Activated naive CD8-positive, alpha-beta T cell treated with anti-CD3 and anti-CD28 coated beads, Interleukin-2, amount 50 U/mL, for 24 hours (primary cell): ENCODE measurements around the gene FDXR.
"Not testable (repeated sequence)": the region's sequence is repeated elsewhere in the genome, so short reads cannot be mapped to it uniquely, and the experiment has no call there.

Source experiments
- ATAC-seq: fragments of 150-1000 bp; cut with Tn5 transposase; one replicate; pipeline ENCODE4 v1.10.0; 2021
- DNase-seq: peaks from one replicate; pipeline ENCODE4 v3.0.0; 2021
- H3K27ac Mint-ChIP-seq: one replicate; pipeline ENCODE4 v1.8.0; 2021; ENCODE audit warnings: mild to moderate bottlenecking, mixed read lengths
- H3K27me3 Mint-ChIP-seq: one replicate; pipeline ENCODE4 v1.8.0; 2021; ENCODE audit warnings: mixed read lengths
- H3K36me3 Mint-ChIP-seq: one replicate; pipeline ENCODE4 v1.8.0; 2021; ENCODE audit warnings: low read depth, mixed read lengths
- H3K4me1 Mint-ChIP-seq: one replicate; pipeline ENCODE4 v1.8.0; 2021; ENCODE audit warnings: mixed read lengths
- H3K4me3 Mint-ChIP-seq: one replicate; pipeline ENCODE4 v1.8.0; 2021; ENCODE audit warnings: mild to moderate bottlenecking, moderate library complexity, mixed read lengths
- H3K9me3 Mint-ChIP-seq: one replicate; pipeline ENCODE4 v1.8.0; 2021; ENCODE audit warnings: mixed read lengths

The FDXR gene

GRCh38 chr17:74872313-74873036 lies at the start of gene FDXR:
Gene FDXR, minus strand, starts transcription at chr17:74872994. Its CDS starts 50 bp downstream, at chr17:74872944.
- Mint-ChIP-seq H3K36me3 (no peaks in the 10 kb centered on the region), H3K27ac (peak within 1 kb of the TSS; percentile 87), H3K4me3 (peak within 1 kb of the TSS; percentile 97), H3K9me3 (no peaks in the 10 kb centered on the region), H3K4me1 (peaks cover 21% of the 10 kb centered on the region), H3K27me3 (peaks cover 3% of the 10 kb centered on the region)
- DNase-seq (no peak), ATAC-seq (peak; percentile 16)

DNA sequence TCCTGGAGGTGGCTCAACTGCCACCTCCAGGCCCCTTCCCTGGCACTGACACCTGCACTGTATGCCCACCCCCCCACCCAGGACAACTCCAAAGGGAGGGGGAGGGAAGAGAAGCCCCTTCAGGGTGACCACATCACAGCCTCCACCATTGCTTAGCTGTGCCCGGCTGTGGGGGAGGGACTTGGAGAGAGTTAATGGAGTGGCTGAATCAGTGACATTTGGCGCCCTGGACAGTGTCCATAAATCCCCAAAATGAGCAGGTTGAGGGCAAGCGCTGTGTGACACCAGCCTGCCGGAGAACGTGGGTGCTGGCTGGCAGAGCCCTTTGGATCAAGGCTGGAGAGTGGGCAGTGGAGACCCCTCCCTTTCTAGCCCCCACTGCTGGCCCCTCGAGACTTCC lies 49.4 kb upstream of the FDXR start:
- no peak for DNase-seq
- Mint-ChIP-seq H3K36me3 (no peaks in the 10 kb centered on the region), H3K4me1 (peaks cover 6% of the 10 kb centered on the region), H3K4me3 (no peak overlapping the region), H3K9me3 (no peaks in the 10 kb centered on the region), H3K27me3 (peaks cover 58% of the 10 kb centered on the region), H3K27ac (no peak overlapping the region)
- ATAC-seq: no peak

- DNase-seq: no peak
- Mint-ChIP-seq H3K4me1 (peaks cover 6% of the 10 kb centered on the region), H3K4me3 (no peak overlapping the region), H3K9me3 (no peaks in the 10 kb centered on the region), H3K36me3 (no peaks in the 10 kb centered on the region), H3K27me3 (peaks cover 58% of the 10 kb centered on the region), H3K27ac (no peak overlapping the region)
- no peak for ATAC-seq
Measured at GRCh38 chr17:74921769-74922168, 49.0 kb upstream of the FDXR start.

DNA sequence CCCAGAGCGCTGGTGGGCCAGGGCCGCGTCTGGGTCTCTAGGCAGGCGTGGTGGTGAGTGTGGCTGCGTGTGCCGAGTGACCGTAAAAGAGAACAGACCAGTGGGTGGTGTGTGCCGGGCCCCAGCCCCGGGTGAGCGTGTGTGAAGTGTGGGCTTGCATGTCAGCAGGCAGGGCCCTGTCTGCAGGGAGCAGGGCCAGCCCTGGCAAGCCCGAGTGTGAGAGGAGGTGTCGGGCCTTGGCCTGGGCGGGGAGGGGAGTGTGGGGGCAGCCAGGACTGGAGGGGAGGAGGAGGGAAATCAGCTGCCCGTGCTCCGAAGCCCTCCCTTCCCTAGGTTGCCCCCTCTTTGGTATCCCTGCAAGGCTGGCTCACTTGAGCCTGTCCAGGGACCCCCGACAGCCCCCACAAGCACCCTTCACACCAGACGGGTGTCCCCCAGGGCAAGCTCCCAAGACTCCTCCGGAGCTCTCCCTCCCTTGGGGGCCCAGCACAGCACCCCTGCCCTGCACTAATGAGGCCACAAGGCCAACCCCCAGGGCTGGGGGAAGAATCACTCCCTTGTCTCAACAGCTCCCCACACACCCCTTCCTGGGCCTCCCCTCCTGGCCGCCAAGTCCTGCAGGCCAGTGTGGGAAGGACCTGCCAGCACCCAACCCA lies 48.4 kb upstream of the FDXR start:
- Mint-ChIP-seq H3K27me3 (peaks cover 57% of the 10 kb centered on the region), H3K4me3 (no peak overlapping the region), H3K36me3 (no peaks in the 10 kb centered on the region), H3K9me3 (no peaks in the 10 kb centered on the region), H3K4me1 (peaks cover 6% of the 10 kb centered on the region), H3K27ac (no peak overlapping the region)
- no peak for ATAC-seq
- DNase-seq: no peak

DNA sequence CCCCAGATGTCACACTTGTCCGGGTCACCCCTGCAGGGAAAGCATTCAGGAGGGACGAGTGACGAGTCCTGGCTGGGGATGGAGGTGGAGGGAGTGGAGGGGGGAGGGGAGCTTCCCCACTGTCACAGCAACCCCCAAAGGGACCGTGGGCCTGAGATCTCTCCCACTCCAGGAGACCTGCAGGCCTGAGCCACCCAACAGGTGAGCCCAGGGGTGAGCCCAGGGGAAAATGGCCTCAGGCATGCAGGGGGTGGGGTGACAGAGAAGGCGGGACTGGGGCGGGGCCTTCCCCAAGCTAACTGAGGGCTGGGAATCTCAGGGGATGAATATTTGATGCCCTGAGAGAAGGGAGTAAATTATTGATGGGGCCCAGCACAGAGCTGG lies 47.8 kb upstream of the FDXR start:
- H3K27me3 Mint-ChIP-seq: peaks cover 54% of the 10 kb centered on the region
- peaks cover 6% of the 10 kb centered on the region for H3K4me1 Mint-ChIP-seq
- DNase-seq: no peak
- no peak for ATAC-seq
- no peak overlapping the region for H3K4me3 Mint-ChIP-seq
- no peaks in the 10 kb centered on the region for H3K9me3 Mint-ChIP-seq
- no peaks in the 10 kb centered on the region for H3K36me3 Mint-ChIP-seq
- H3K27ac Mint-ChIP-seq: no peak overlapping the region

DNA sequence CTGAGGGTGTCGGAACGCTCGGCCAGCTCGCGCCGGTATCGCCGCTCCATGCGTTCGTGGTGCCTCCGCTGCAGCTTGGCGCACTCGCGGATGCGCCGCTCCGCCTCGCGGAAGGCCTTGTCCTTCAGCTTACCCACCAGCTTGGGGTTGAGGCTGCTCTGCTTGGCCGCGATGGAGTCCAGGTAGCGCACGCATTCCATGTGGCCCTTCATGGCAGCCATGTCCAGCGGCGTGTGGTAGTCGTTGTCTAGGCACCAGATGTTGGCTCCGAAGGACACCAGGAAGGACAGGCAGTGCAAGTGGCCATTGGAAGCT lies 47.5 kb upstream of the FDXR start:
- H3K27ac Mint-ChIP-seq: no peak overlapping the region
- DNase-seq (no peak), ATAC-seq (no peak)
- H3K36me3 Mint-ChIP-seq: no peaks in the 10 kb centered on the region
- H3K4me1 Mint-ChIP-seq: peaks cover 6% of the 10 kb centered on the region
- H3K9me3 Mint-ChIP-seq: no peaks in the 10 kb centered on the region
- peaks cover 50% of the 10 kb centered on the region for H3K27me3 Mint-ChIP-seq
- no peak overlapping the region for H3K4me3 Mint-ChIP-seq

DNA sequence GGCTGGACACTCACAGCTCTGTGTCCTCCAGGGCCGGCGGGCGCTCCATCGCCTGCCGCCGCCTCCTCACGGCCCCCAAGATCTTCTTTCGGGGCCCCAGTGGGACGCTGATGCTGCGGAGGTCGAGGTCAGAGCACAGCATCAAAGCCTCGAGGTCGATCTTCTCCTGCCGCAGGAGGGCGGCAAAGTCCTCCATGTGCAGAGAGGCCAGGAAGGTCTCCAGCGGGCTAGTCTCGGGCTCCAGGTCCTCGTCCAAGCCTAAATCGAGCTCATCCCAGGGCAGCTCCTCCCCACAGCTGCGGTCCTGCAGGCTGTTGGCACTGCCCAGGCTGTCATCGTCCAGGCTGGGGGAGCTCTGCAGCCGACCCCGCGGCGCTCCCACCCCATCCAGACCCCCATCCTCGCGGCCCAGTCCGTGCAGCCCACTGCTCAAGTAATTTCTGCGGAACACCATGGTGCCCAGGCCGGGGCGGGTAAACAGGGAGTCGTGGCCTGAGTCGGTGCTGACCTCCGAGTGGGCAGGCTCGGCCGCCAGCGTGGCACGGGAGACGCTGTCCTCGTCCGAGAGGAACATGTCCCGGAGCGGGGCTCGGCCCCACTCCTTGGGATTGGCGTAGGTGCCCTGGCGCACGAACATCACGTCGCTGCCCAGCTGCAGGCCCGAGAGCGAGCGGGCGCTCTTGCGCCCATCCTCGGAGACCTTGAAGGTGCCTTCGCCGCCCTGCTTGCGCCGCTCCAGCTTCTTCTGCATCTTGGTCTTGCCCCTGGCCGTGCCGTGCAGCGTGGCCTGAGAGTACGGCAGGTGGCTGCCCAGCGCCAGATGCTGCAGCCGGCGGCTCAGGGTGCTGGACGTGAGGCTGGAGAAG lies 46.9 kb upstream of the FDXR start:
- ATAC-seq: peak; percentile 30
- Mint-ChIP-seq H3K4me3 (no peak overlapping the region), H3K4me1 (peaks cover 6% of the 10 kb centered on the region), H3K9me3 (no peaks in the 10 kb centered on the region), H3K36me3 (no peaks in the 10 kb centered on the region), H3K27ac (no peak overlapping the region), H3K27me3 (peaks cover 44% of the 10 kb centered on the region)
- peak; percentile 22 for DNase-seq

DNA sequence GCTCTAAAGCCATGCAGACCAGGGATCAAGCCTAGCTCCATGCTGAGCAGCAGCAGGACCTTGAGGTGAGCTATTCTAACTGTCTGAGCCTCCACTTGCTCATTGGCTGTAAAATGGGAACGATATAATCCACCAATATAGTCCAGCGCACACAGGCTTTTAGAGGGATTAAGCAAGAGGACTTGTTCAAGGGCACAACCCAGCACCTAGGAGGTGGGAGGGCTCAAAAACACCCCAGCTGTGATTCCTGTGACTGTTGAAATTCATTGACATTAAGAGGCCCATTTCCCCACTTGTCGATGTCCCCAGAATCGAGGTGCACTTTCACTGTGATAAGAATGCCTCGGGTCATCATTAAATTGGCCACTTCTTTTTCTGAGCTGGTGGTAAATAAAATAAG lies 46.1 kb upstream of the FDXR start:
- no peak for DNase-seq
- peaks cover 3% of the 10 kb centered on the region for H3K4me1 Mint-ChIP-seq
- H3K36me3 Mint-ChIP-seq: no peaks in the 10 kb centered on the region
- no peaks in the 10 kb centered on the region for H3K9me3 Mint-ChIP-seq
- peaks cover 42% of the 10 kb centered on the region for H3K27me3 Mint-ChIP-seq
- no peak for ATAC-seq
- no peak overlapping the region for H3K4me3 Mint-ChIP-seq
- H3K27ac Mint-ChIP-seq: no peak overlapping the region

DNA sequence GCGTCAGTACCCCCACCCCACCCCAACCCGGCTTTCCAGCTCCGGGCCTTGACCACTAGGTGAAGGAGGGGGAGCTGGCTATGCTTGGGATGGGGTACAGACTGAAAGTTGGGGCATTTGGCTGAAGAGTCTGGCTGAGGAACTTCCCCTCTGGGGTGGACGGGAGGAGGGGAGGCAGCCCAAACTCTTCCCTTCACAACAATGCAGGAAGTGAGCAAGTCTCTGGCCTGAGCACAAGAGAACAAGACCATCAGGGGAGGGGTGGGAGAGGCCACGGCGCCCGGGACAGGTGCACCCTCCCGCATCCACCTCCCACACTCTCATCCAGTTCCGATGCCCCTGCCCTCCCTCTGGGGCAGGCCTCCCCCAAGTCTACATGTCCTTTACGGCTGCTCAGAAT lies 44.6 kb upstream of the FDXR start:
- DNase-seq (no peak), ATAC-seq (no peak)
- peaks cover 32% of the 10 kb centered on the region for H3K27me3 Mint-ChIP-seq
- H3K9me3 Mint-ChIP-seq: no peaks in the 10 kb centered on the region
- H3K27ac Mint-ChIP-seq: no peak overlapping the region
- no peaks in the 10 kb centered on the region for H3K36me3 Mint-ChIP-seq
- H3K4me1 Mint-ChIP-seq: peaks cover under 1% of the 10 kb centered on the region
- no peak overlapping the region for H3K4me3 Mint-ChIP-seq

DNA sequence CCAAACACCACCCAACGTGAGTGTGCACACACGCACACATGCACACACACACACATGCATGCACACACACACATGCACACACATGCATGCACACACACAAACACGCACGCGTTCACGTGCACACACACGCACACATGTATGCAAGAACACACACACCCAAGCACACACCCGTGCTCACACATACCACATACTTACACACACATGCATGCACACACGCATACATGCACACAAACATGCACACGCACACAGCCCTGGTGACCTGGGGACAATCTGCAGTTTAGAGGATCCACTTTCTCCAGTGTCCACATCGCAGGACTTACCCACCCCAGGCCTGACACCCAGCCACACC lies 44.0 kb upstream of the FDXR start:
- ATAC-seq (no peak), DNase-seq (no peak)
- Mint-ChIP-seq H3K36me3 (no peaks in the 10 kb centered on the region), H3K27me3 (peaks cover 28% of the 10 kb centered on the region), H3K27ac (no peak overlapping the region), H3K4me3 (no peak overlapping the region), H3K9me3 (no peaks in the 10 kb centered on the region), H3K4me1 (no peaks in the 10 kb centered on the region)

DNA sequence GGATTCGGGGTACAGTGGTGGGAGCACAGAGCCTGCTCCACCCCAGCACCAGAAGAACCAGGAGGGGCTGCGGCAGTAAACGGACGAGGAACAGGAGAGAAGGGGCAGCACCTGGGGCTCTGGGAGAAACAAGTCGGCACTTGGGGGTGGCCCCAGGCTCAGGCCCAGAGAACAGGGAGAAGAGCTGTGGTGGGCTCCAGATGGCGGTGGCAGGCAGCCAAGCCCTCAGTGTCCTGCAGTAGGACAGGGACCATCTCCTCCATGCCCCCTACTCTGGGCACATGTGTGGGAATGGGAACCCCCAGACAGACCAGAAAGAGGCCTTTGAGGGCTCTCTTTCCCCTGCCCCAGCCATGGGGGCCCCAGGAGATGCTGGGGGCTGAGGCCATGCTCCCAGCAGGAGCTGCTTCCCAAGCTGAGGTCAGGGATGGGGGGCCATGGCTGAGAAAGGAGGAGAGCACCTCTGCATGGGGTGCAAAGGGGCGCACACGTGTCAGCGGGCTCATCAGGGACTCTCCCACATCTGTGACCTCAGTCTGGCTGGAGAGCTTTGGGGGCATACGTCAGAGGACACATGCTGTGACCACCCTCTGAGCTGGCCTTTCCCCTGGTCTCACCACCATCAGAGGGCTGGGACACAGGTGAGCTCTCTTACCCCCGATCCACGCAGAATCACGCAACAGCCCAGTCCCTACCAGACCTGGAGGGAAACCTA lies 43.5 kb upstream of the FDXR start:
- ATAC-seq: no peak
- Mint-ChIP-seq H3K9me3 (no peaks in the 10 kb centered on the region), H3K36me3 (no peaks in the 10 kb centered on the region), H3K27ac (no peak overlapping the region), H3K27me3 (peaks cover 22% of the 10 kb centered on the region), H3K4me3 (no peak overlapping the region), H3K4me1 (no peaks in the 10 kb centered on the region)
- DNase-seq: no peak

GRCh38 chr17:74911423-74911822 lies 38.6 kb upstream of the FDXR start:
- H3K9me3 Mint-ChIP-seq, H3K4me3 Mint-ChIP-seq, H3K36me3 Mint-ChIP-seq, H3K27me3 Mint-ChIP-seq, H3K27ac Mint-ChIP-seq, DNase-seq, H3K4me1 Mint-ChIP-seq, ATAC-seq: not testable (repeated sequence)

GRCh38 chr17:74909097-74909496 lies 36.3 kb upstream of the FDXR start:
- not testable (repeated sequence) for H3K4me3 Mint-ChIP-seq, H3K27ac Mint-ChIP-seq, DNase-seq, H3K36me3 Mint-ChIP-seq, ATAC-seq, H3K9me3 Mint-ChIP-seq, H3K4me1 Mint-ChIP-seq, H3K27me3 Mint-ChIP-seq

DNA sequence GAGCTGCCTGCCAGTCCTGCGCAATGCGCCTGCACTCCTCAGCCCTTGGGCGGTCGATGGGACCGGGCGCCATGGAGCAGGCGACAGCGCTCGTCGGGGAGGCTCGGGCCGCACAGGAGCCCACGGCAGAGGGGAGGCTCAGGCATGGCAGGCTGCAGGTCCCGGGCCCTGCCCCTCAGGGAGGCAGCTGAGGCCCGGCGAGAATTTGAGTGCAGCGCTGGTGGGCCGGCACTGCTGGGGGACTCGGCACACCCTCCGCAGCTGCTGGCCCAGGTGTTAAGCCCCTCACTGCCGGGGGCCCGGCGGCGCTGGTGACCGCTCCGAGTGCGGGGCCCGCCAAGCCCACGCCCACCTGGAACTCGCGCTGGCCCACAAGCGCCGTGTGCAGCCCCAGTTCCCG lies 34.2 kb upstream of the FDXR start:
- Mint-ChIP-seq H3K9me3 (no peaks in the 10 kb centered on the region), H3K27me3 (peaks cover 7% of the 10 kb centered on the region), H3K27ac (no peak overlapping the region), H3K4me1 (no peaks in the 10 kb centered on the region), H3K4me3 (no peak overlapping the region), H3K36me3 (no peaks in the 10 kb centered on the region)
- no peak for DNase-seq
- ATAC-seq: no peak
